HG02852 (cell line): ENCODE results near the gene PSD.

ENCODE experiments used
- ATAC-seq: cut with Tn5 transposase; IDR thresholded peaks from one replicate; pipeline ENCODE4 v1.9.1; 2021; ENCODE audit warnings: mild to moderate bottlenecking, moderate library complexity; ENCODE audit not compliant: unreplicated experiment

The PSD gene

GRCh38 chr10:102405632-102406031 lies 13.0 kb downstream of the PSD start:
- no peak for ATAC-seq

- ATAC-seq: no peak
These were observed 13.4 kb downstream of the PSD start for GRCh38 chr10:102405108-102405571.

- no peak for ATAC-seq
These were observed 14.1 kb downstream of the PSD start for GRCh38 chr10:102404361-102405107.

- no peak for ATAC-seq
These were observed 15.5 kb downstream of the PSD start for GRCh38 chr10:102403115-102403514.

- no peak for ATAC-seq
These were observed 16.1 kb downstream of the PSD start for GRCh38 chr10:102402512-102402896.

- ATAC-seq: no peak
These were observed 16.7 kb downstream of the PSD start for GRCh38 chr10:102401735-102402511.

GRCh38 chr10:102401342-102401654 lies 17.3 kb downstream of the PSD start:
- ATAC-seq: no peak

- no peak for ATAC-seq
These were observed 17.8 kb downstream of the PSD start for GRCh38 chr10:102400598-102401341.

GRCh38 chr10:102400076-102400475 lies 18.5 kb downstream of the PSD start:
- ATAC-seq: no peak

- ATAC-seq: peak; percentile 44
These were observed 19.2 kb downstream of the PSD start for GRCh38 chr10:102399217-102400021.

- no peak for ATAC-seq
These were observed 20.2 kb downstream of the PSD start for GRCh38 chr10:102398172-102399020.

- ATAC-seq: no peak
These were observed 21.1 kb downstream of the PSD start for GRCh38 chr10:102397222-102398171.

- ATAC-seq: no peak
These were observed 21.8 kb downstream of the PSD start for GRCh38 chr10:102396730-102397151.

GRCh38 chr10:102396317-102396650 lies 22.3 kb downstream of the PSD start:
- ATAC-seq: no peak

- peak; percentile 28 for ATAC-seq
These were observed 22.9 kb downstream of the PSD start, which contains the start of gene NFKB2 for GRCh38 chr10:102395400-102396316. NFKB2 (plus strand) TSS chr10:102395705; CDS start chr10:102395960, 255 bp downstream.

- peak; percentile 2 for ATAC-seq
These were observed 23.7 kb downstream of the PSD start for GRCh38 chr10:102394801-102395399.

GRCh38 chr10:102394079-102394800 lies 24.3 kb downstream of the PSD start:
- ATAC-seq: peak; percentile 82
